Natural killer cell (primary cell): Measurements from ENCODE around the gene C22orf31. TPM values are rescaled to one million over a fixed set of nuclear protein-coding genes. Genes with fewer than 3 reads are reported as not detected.

Source experiments
- ATAC-seq, 3 donors: fragments of 150-1000 bp in 2 of 3; fragments of 200-7000 bp in 1 of 3; cut with Tn5 transposase; 1 replicate in 1 of 3; 2 replicates in 2 of 3; pipeline ENCODE4 v1.10.0; 2021; ENCODE audit warnings: mild to moderate bottlenecking in 2 of 3, moderate library complexity in 2 of 3
- DNase-seq, 2 donors: peaks; one replicate each; pipeline versions ENCODE4 v3.0.0 to v3.0.0-alpha.2; 2013 to 2021; ENCODE audit warnings: mixed read lengths in 1 of 2
- H3K27ac ChIP-seq: one replicate; pipeline ENCODE4 v1.5.1; 2013; ENCODE audit warnings: mild to moderate bottlenecking, low read length
- H3K27me3 ChIP-seq: one replicate; pipeline ENCODE4 v1.6.1; 2013; ENCODE audit warnings: low read length; ENCODE audit not compliant: control insufficient read depth, insufficient read depth
- H3K36me3 ChIP-seq: one replicate; pipeline ENCODE4 v1.6.1; 2013; ENCODE audit warnings: low read length; ENCODE audit not compliant: control insufficient read depth, insufficient read depth
- H3K4me1 ChIP-seq: one replicate; pipeline ENCODE4 v1.6.1; 2013; ENCODE audit warnings: low read length; ENCODE audit not compliant: control insufficient read depth, insufficient read depth
- H3K4me3 ChIP-seq: one replicate; pipeline ENCODE4 v1.5.1; 2013; ENCODE audit warnings: low read length
- H3K9me3 ChIP-seq: one replicate; pipeline ENCODE4 v1.6.1; 2013; ENCODE audit warnings: low read length; ENCODE audit not compliant: control insufficient read depth, insufficient read depth
- H3K27ac Mint-ChIP-seq, 2 donors: one replicate each; pipeline ENCODE4 v1.8.0; 2022; ENCODE audit warnings: mild to moderate bottlenecking in 2 of 2, mixed read lengths in 2 of 2, moderate library complexity in 1 of 2
- H3K27me3 Mint-ChIP-seq, 2 donors: one replicate each; pipeline ENCODE4 v1.8.0; 2022; ENCODE audit warnings: low read depth in 2 of 2, mixed read lengths in 2 of 2
- H3K36me3 Mint-ChIP-seq: one replicate; pipeline ENCODE4 v1.8.0; 2022; ENCODE audit warnings: mixed read lengths
- H3K4me1 Mint-ChIP-seq, 2 donors: one replicate each; pipeline ENCODE4 v1.8.0; 2022; ENCODE audit warnings: mixed read lengths in 2 of 2
- H3K4me3 Mint-ChIP-seq: one replicate; pipeline ENCODE4 v1.8.0; 2022; ENCODE audit warnings: mild to moderate bottlenecking, moderate library complexity, mixed read lengths
- H3K9me3 Mint-ChIP-seq, 2 donors: one replicate each; pipeline ENCODE4 v1.8.0; 2022; ENCODE audit warnings: mixed read lengths in 2 of 2
- WGBS: methylation state at CpG from one replicate; pipeline ENCODE4 v1.1.7; 2013; ENCODE audit warnings: missing lambda C conversion rate; ENCODE audit not compliant: insufficient coverage; 5-methylcytosine and 5-hydroxymethylcytosine counted together
- intact Hi-C: fragments of 100-400 bp; cut with micrococcal nuclease; formaldehyde crosslinking; loops from one replicate; pipeline ENCODE4 v1.14.2; 2022
- total RNA-seq, 4 donors: library from RNA; stranded (reverse); fragments of 120-200 nt in 1 of 4; gene quantifications; one replicate each; pipeline versions ENCODE4 v1.2.3 to v1.2.4, GENCODE V29; 2013 to 2022
- TF ChIP-seq, protein P1 (sequence below): fragments of 200-600 bp; IDR thresholded peaks from one replicate; pipeline ENCODE4 v1.8.0; 2022; ENCODE audit warnings: antibody characterized with exemption

The C22orf31 gene
- total RNA-seq, 3 donors from 2014 or later (not counting 1 experiment from before 2014, with no cell fraction given): not detected

DNA sequence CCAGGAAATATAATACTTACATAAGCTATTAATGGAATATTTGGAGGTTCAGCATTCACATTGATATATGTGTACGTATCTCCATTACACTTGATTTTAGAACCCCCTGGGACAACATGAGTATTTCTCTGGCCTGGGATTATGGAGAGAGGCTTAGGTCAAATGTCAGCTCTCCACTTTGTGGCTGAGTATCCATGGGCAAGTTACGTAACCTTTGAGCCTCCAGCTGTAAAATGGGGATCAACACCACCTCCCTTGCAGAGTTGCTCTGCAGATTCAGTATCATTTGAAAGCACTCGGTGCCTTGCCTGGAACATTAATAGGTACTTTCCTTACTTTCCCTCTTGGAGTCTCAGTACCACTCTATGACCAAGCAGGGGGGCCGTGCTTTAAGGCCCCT lies 33.2 kb downstream of the C22orf31 start:
- no peaks in the 10 kb centered on the region for H3K36me3 ChIP-seq
- no peak overlapping the region for H3K4me3 ChIP-seq
- Mint-ChIP-seq H3K4me1 (peaks cover 20 to 26% of the 10 kb centered on the region in 2 donors), H3K27me3 (peaks cover 46 to 73% of the 10 kb centered on the region in 2 donors), H3K9me3 (no peaks in the 10 kb centered on the region), H3K36me3 (no peaks in the 10 kb centered on the region), H3K4me3 (no peak overlapping the region), H3K27ac (no peak overlapping the region)
- intact Hi-C loops: no loop called here
- peaks cover 30% of the 10 kb centered on the region for H3K27me3 ChIP-seq
- H3K27ac ChIP-seq: no peak overlapping the region
- DNase-seq (no peak), ATAC-seq (no peak)
- H3K9me3 ChIP-seq: no peaks in the 10 kb centered on the region
- 95% methylated on average over 3 of the region's 4 CpGs for WGBS
- TF ChIP-seq, protein P1, sequence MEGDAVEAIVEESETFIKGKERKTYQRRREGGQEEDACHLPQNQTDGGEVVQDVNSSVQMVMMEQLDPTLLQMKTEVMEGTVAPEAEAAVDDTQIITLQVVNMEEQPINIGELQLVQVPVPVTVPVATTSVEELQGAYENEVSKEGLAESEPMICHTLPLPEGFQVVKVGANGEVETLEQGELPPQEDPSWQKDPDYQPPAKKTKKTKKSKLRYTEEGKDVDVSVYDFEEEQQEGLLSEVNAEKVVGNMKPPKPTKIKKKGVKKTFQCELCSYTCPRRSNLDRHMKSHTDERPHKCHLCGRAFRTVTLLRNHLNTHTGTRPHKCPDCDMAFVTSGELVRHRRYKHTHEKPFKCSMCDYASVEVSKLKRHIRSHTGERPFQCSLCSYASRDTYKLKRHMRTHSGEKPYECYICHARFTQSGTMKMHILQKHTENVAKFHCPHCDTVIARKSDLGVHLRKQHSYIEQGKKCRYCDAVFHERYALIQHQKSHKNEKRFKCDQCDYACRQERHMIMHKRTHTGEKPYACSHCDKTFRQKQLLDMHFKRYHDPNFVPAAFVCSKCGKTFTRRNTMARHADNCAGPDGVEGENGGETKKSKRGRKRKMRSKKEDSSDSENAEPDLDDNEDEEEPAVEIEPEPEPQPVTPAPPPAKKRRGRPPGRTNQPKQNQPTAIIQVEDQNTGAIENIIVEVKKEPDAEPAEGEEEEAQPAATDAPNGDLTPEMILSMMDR: no peak
- H3K4me1 ChIP-seq: peaks cover 25% of the 10 kb centered on the region

DNA sequence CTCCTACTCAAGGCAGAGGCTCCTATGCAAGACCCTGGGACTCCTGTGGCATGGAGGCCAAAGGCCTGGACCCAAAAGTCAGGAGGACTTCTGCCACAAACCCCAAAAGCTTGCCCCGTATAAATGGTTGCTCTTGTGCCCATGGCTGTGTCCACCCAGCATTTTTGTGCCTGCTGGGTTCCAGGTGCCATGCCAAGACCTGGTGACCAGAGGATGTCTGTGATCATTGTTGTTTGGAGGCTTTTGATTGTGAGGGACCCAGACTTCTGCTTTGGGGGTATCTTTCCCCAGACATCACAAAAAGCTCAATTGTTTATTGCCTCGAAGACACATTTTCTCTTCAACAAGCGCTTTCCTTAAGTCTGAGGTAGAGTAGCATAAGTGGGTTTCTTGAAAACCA lies 35.1 kb downstream of the C22orf31 start:
- peaks cover 31 to 64% of the 10 kb centered on the region in 2 donors for H3K27me3 Mint-ChIP-seq
- no peaks in the 10 kb centered on the region for H3K36me3 Mint-ChIP-seq
- Histone ChIP-seq H3K36me3 (no peaks in the 10 kb centered on the region), H3K27me3 (peaks cover 14% of the 10 kb centered on the region), H3K27ac (no peak overlapping the region), H3K4me1 (peaks cover 17% of the 10 kb centered on the region), H3K9me3 (no peaks in the 10 kb centered on the region), H3K4me3 (no peak overlapping the region)
- H3K9me3 Mint-ChIP-seq: no peaks in the 10 kb centered on the region
- 93% methylated on average over 3 of the region's 3 CpGs for WGBS
- TF ChIP-seq, protein P1: no peak
- no peak overlapping the region for H3K4me3 Mint-ChIP-seq
- intact Hi-C loops: no loop called here
- no peak overlapping the region for H3K27ac Mint-ChIP-seq
- ATAC-seq (no peak), DNase-seq (no peak)
- peaks cover 12 to 17% of the 10 kb centered on the region in 2 donors for H3K4me1 Mint-ChIP-seq

DNA sequence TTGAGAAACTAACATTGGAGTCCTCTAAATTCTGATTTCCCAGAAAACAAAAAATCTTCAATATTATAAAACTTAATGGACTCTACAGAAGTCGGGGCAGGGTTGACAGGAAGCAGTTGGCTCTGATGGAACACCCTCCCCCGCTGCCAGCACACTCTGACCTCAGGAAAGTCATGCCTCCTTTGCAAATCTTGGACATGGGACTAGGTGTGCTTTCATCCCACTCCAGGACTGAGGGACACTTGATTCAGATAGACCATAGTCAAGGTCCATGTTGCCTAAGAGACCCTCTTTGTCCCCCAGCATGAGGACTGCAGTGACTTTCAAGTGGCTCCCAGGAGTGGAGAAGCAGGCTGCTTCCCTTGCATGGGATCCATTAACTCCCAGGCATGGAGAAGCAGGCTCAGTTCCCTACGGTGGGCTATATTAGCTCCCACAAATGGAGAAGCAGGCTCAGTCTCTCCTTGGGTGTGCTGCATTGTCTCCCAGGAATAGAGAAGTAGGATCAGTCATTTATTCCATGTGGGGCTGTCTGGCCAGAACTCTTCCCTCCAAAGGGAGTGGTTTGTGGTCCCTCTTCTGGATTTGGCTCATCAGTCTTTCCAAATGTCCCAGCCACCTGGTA lies 38.3 kb downstream of the C22orf31 start:
- no peak for DNase-seq
- no peaks in the 10 kb centered on the region for H3K27me3 ChIP-seq
- H3K36me3 ChIP-seq: no peaks in the 10 kb centered on the region
- Mint-ChIP-seq H3K27me3 (peaks cover 17 to 48% of the 10 kb centered on the region in 2 donors), H3K36me3 (no peaks in the 10 kb centered on the region), H3K4me1 (no peaks in the 10 kb centered on the region), H3K9me3 (peaks cover 0 to 3% of the 10 kb centered on the region in 2 donors), H3K27ac (no peak overlapping the region), H3K4me3 (no peak overlapping the region)
- no peak for ATAC-seq
- TF ChIP-seq, protein P1: no peak
- no peaks in the 10 kb centered on the region for H3K9me3 ChIP-seq
- no peak overlapping the region for H3K27ac ChIP-seq
- H3K4me1 ChIP-seq: no peaks in the 10 kb centered on the region
- intact Hi-C loops: no loop called here
- WGBS: 54% methylated on average over 3 of the region's 3 CpGs
- no peak overlapping the region for H3K4me3 ChIP-seq
